ENCODE results near the gene PSMA6. TPM values are rescaled to one million over a fixed set of nuclear protein-coding genes. Genes with fewer than 3 reads are reported as not detected.
"Not testable (repeated sequence)": the region's sequence is repeated elsewhere in the genome, so short reads cannot be mapped to it uniquely, and the experiment has no call there.

PSMA6 gene
- total RNA-seq, 1 donor from 2014 or later: 258 TPM

DNA sequence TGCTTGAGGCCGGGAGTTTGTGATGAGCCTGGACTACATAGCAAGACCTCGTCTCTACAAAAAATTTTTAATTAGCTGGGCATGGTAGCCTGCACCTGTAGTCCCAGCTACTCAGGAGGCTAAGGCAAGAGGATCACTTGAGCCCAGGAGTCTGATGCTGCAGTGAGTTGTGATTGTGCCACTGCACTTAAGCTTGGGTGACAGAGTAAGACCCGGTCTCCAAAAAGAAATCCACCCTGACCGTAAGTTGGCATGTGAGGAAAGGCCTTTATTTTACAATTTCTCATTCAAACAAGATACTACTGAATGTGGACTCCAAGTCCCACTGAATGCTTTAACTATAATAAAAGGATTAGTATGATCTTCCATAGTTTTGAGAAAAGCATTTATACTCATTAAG is 27.3 kb downstream of the PSMA6 start:
- no peak for DNase-seq (ENCODE audit: low read depth, low spot score)

DNA sequence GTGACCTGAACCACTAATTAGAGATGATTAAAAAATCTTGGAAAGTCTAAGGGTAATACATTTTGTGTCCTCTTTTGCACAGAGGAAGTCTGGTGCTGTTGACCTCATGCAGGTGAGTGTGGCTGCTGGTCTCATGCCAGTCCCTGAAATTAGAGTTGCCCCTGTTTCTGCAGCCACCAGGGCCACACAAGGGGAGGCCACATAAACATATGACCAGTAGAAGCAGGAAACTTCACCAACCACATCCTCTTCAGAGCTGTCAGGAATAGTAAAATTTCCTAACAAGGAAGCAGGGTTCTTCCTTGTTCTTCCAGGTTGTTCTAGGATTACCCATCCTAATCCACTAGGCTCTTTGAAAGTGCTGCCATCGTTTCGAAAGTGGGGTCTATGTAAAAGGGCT is 28.3 kb downstream of the PSMA6 start:
- no peak for DNase-seq (ENCODE audit: low read depth, low spot score)

GRCh38 chr14:35326375-35326774 is 34.2 kb downstream of the PSMA6 start:
- DNase-seq (ENCODE audit: low read depth, low spot score): no peak

- DNase-seq (ENCODE audit: low read depth, low spot score): no peak
Measured at GRCh38 chr14:35331605-35332516, 39.7 kb downstream of the PSMA6 start.

GRCh38 chr14:35332517-35333263 is 40.5 kb downstream of the PSMA6 start:
- DNase-seq (ENCODE audit: low read depth, low spot score): no peak

DNA sequence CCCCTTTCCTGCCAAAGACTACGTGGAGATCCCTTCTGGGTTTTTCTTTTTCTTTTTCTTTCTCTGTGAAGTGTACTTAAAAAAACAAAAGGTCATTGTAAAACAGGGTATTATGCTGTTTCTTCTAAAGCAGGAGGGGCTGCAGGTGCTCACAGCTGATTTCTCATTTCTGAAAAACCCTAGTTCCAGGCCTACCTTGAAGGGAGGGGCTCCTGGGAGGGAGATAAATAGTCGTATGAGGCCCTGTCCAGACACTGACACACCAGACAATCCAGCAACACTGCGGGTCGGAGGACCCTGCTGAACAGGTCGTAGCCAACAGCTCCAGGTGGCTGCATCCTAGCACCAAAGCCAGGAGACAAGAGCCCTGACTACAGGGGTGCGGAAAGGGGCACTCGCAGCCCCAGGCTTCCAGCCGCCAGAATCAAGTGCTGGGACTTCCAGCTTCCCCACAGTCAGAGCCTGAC is 41.1 kb downstream of the PSMA6 start:
- DNase-seq (ENCODE audit: low read depth, low spot score): no peak

GRCh38 chr14:35333797-35334743 is 41.9 kb downstream of the PSMA6 start:
- DNase-seq (ENCODE audit: low read depth, low spot score): no peak

DNA sequence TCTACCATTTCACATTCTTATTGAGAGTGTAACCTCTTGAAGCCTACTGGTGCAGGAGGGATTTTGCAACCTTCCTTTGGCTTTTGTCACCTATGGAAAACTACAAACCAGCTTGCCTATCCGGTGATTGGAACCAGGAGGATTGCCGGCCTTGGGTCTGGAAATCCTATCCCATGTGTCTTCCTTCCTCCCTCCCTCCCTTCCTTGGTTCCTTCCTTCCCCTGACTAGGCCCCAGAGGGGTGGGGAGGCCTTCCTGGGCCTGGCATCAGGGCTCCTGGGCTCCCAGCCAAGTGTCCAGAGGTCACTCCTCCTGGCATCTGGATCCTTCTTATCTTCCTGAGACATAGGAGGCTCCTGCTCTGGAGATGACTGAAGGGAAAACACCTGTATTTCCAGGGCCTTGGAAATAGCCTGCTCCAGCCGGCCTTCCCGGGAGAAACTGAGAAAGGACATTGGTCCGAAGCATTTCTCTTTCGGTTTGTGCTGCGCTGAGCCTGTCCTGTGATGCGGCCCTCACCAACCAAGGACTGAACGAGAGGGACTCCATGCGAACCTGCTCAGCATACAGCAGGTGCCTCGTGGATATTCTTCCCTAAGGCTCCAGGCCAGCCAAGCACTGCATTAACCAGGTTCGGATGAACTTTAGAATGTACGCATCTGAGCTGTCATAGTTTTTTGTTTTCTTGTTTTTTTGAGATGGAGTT is 43.4 kb downstream of the PSMA6 start:
- no peak for DNase-seq (ENCODE audit: low read depth, low spot score)

DNA sequence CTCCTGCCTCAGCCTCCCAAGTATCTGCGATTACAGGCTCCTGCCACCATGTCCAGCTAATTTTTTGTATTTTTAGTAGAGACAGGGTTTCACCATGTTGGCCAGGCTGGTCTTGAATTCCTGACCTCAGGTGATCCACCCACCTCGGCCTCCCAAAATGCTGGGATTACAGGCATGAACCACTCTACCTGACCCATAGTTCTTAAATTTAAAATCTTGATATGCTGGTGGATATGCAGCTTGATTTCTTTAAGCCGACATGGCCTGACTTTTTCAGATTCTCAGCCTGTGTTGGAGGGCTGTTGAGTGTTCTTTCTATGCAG is 44.0 kb downstream of the PSMA6 start:
- not testable (repeated sequence) for DNase-seq (ENCODE audit: low read depth, low spot score)

GRCh38 chr14:35336494-35337268 is 44.5 kb downstream of the PSMA6 start:
- DNase-seq (ENCODE audit: low read depth, low spot score): peak; percentile 66

GRCh38 chr14:35337269-35338255 is 45.4 kb downstream of the PSMA6 start:
- no peak for DNase-seq (ENCODE audit: low read depth, low spot score)

GRCh38 chr14:35338731-35339405 is 46.7 kb downstream of the PSMA6 start:
- DNase-seq (ENCODE audit: low read depth, low spot score): no peak

DNA sequence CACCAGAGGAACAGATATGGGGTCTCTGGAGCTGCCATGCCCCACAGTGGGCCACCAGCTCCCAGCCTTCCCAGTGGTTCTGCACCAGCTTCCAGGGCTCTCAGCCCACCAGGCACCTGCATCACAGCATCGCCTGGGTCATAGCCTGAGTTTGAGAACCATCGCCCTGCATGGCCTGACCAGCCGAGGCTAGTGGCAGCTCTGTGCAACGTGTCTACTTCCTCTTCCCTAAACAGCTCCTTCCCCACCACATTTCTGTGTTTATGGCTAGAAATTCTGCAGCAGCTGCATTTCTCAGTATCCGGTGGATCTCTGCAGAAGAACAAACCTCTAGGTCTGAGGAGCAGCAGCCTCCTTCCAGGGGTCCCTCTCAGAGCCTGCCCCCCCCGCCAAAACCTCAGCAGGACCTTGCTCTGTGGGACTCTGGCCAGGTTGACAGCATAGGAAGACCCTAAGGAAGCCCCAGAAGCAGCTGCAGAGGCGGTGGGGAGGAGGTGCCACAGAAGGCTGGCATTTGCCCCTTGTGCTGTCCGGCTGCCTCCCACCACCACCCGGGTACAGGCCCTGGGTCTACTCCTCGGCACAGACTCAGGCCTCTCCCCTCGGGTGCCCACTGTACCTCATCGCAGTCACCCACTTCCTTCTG is 47.7 kb downstream of the PSMA6 start:
- DNase-seq (ENCODE audit: low read depth, low spot score): no peak

DNA sequence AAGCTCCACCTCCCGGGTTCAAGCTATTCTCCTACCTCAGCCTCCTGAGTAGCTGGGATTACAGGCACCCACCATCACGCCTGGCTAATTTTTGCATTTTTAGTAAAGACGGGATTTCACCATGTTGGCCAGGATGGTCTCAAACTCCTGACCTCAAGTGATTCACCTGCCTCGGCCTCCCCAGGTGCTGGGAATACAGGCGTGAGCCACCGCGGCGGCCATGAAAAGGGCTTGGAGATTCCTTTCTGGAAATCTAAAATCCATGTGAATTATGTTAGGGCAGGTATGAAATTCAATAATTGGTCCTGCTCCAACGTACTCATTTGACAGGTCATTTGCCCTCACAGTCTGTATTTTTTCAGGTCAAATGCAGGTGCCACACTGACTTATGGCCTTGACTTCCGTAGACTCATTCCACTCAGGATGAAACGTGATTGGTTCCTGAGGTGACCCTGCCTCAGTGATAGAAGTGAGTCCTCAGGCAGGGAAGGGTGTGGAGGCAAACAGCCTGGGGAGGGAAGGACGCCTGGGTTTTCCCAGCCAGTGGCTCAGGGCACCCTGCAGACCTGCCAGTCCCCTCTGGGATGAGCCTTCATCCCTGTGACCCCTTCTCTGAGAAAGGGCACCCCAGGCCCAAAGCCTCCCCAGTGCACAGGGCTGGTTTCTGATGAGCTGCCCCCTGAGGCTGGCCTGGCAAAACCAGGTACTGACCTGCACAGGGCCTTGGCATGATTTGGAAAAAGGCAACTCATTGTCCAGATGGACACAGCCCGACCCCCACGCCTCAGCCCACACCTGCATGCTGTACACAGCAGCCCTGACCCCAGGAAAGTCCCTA is 48.7 kb downstream of the PSMA6 start:
- no peak for DNase-seq (ENCODE audit: low read depth, low spot score)

DNA sequence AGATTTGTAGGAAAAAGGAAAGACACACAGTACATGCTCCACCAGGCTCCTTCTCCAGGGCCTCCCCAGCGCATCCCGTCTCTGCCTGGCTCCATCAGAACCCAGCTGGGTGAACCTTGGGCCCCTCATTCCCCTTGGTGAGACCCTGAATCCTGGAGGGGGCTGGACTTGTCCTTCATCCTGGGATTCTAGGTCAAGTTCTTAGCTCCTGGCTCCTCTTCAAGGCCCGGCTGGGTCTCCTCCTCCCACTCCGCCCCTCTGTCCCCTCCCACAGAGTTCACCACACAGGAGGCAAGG is 49.2 kb downstream of the PSMA6 start:
- no peak for DNase-seq (ENCODE audit: low read depth, low spot score)

DNA sequence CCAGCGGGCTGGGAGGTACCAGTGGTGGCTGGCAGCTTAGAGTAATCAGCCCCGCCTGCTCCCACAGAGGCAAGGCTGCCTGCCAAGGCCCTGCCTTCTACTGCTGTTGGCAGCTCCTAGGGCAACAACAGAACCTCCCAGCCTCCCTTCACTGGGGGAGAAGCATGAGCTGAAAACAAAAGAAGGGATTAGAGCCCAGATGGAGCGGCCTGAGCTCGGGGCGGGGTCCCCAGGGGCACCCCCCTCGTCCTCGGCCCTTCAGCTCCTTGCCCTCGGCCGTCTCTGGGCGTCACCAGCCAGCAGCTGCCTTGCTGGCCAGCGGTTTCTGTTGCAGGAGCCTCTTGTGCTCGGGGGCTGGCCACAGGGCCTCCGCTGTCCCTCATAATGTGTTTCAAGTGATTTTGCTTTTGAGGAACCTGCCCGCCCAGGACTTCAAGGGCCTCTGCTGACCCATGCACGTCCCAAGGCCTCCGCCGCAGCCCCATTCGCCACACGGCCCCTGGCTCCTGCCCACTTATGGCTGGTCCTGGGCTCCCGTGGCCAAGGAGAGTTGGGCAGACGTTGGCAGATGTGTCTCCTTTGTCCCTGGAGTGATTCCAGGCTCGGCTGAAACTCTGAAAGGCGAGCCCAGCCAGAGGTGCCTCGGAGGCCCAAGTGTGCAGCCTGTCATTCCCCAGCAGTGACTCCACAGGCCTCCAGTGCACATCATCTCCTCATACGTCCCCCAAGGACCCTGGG is 49.7 kb downstream of the PSMA6 start:
- peak; percentile 74 for DNase-seq (ENCODE audit: low read depth, low spot score)
